ENCODE results near the gene HSD3B7. TPM values are rescaled to one million over a fixed set of nuclear protein-coding genes. Genes with fewer than 3 reads are reported as not detected.

The HSD3B7 gene
- total RNA-seq, 1 experiment from 2014 or later = 0.95 TPM

GRCh38 chr16:30990105-30990504, 5.1 kb downstream of the HSD3B7 start:
- ChIA-PET POLR2A (ENCODE audit: low non-redundant PET) (no interaction called here), CTCF (no interaction called here)
- Histone ChIP-seq H3K9me3 (ENCODE audit: low read depth, low read length, poor library complexity, severe bottlenecking) (no peaks in the 10 kb centered on the region), H3K27me3 (replicated peaks; ENCODE audit: insufficient read depth, low read depth, low read length, poor library complexity) (no peaks in the 10 kb centered on the region), H3K27ac (ENCODE audit: low read depth, low read length, poor library complexity, severe bottlenecking) (no peak overlapping the region), H3K4me3 (ENCODE audit: low read depth, low read length, poor library complexity, severe bottlenecking) (no peak overlapping the region), H3K4me1 (ENCODE audit: insufficient read depth, low read length, poor library complexity, severe bottlenecking) (no peaks in the 10 kb centered on the region), H3K36me3 (ENCODE audit: insufficient read depth, low read length, poor library complexity, severe bottlenecking) (no peaks in the 10 kb centered on the region)
- intact Hi-C loops (cut with micrococcal nuclease; ENCODE audit: unreplicated experiment) = no loop called here
- BruUV-seq (replicated peaks) = no TSS peak
- DNase-seq (ENCODE audit: low spot score) = no peak
- TF ChIP-seq EZH2 (IDR thresholded peaks at IDR 0.05; ENCODE audit: borderline replicate concordance, low read depth, low read length, poor library complexity, severe bottlenecking) (no peak), CTCF (conservative IDR thresholded peaks at IDR 0.05; ENCODE audit: low read depth, low read length) (no peak)

GRCh38 chr16:30991052-30991451, 6.0 kb downstream of the HSD3B7 start:
- no peaks in the 10 kb centered on the region for H3K27me3 ChIP-seq (replicated peaks; ENCODE audit: insufficient read depth, low read depth, low read length, poor library complexity)
- DNase-seq (ENCODE audit: low spot score) = no peak
- POLR2A ChIA-PET (ENCODE audit: low non-redundant PET) = no interaction called here
- H3K4me3 ChIP-seq (ENCODE audit: low read depth, low read length, poor library complexity, severe bottlenecking) = no peak overlapping the region
- BruUV-seq (replicated peaks) = no TSS peak
- no peak overlapping the region for H3K27ac ChIP-seq (ENCODE audit: low read depth, low read length, poor library complexity, severe bottlenecking)
- CTCF ChIA-PET = no interaction called here
- intact Hi-C loops (cut with micrococcal nuclease; ENCODE audit: unreplicated experiment) = no loop called here
- H3K36me3 ChIP-seq (ENCODE audit: insufficient read depth, low read length, poor library complexity, severe bottlenecking) = no peaks in the 10 kb centered on the region
- no peaks in the 10 kb centered on the region for H3K4me1 ChIP-seq (ENCODE audit: insufficient read depth, low read length, poor library complexity, severe bottlenecking)
- TF ChIP-seq CTCF (conservative IDR thresholded peaks at IDR 0.05; ENCODE audit: low read depth, low read length) (no peak), EZH2 (IDR thresholded peaks at IDR 0.05; ENCODE audit: borderline replicate concordance, low read depth, low read length, poor library complexity, severe bottlenecking) (no peak)
- H3K9me3 ChIP-seq (ENCODE audit: low read depth, low read length, poor library complexity, severe bottlenecking) = no peaks in the 10 kb centered on the region

GRCh38 chr16:30992276-30992780, 7.3 kb downstream of the HSD3B7 start:
- DNase-seq (ENCODE audit: low spot score) = no peak
- TF ChIP-seq CTCF (conservative IDR thresholded peaks at IDR 0.05; ENCODE audit: low read depth, low read length) (no peak), EZH2 (IDR thresholded peaks at IDR 0.05; ENCODE audit: borderline replicate concordance, low read depth, low read length, poor library complexity, severe bottlenecking) (no peak)
- no peak overlapping the region for H3K4me3 ChIP-seq (ENCODE audit: low read depth, low read length, poor library complexity, severe bottlenecking)
- ChIA-PET CTCF (no interaction called here), POLR2A (ENCODE audit: low non-redundant PET) (no interaction called here)
- no TSS peak for BruUV-seq (replicated peaks)
- intact Hi-C loops (cut with micrococcal nuclease; ENCODE audit: unreplicated experiment) = no loop called here
- H3K27me3 ChIP-seq (replicated peaks; ENCODE audit: insufficient read depth, low read depth, low read length, poor library complexity) = no peaks in the 10 kb centered on the region
- H3K4me1 ChIP-seq (ENCODE audit: insufficient read depth, low read length, poor library complexity, severe bottlenecking) = no peaks in the 10 kb centered on the region
- no peaks in the 10 kb centered on the region for H3K36me3 ChIP-seq (ENCODE audit: insufficient read depth, low read length, poor library complexity, severe bottlenecking)
- H3K9me3 ChIP-seq (ENCODE audit: low read depth, low read length, poor library complexity, severe bottlenecking) = no peaks in the 10 kb centered on the region
- no peak overlapping the region for H3K27ac ChIP-seq (ENCODE audit: low read depth, low read length, poor library complexity, severe bottlenecking)
